Hematopoietic multipotent progenitor cell (in vitro differentiated cells): ENCODE results near the gene FARSB. TPM values are rescaled to one million over a fixed set of nuclear protein-coding genes. Genes with fewer than 3 reads are reported as not detected.
"Not testable (repeated sequence)": the region's sequence is repeated elsewhere in the genome, so short reads cannot be mapped to it uniquely, and the experiment has no call there.

Experiments used
- DNase-seq, 3 donors: peaks; one replicate each; pipeline ENCODE4 v3.0.0-alpha.2; 2011 to 2015; ENCODE audit warnings: low read depth in 2 of 3, low spot score in 2 of 3
- total RNA-seq: library from RNA; depleted of rRNA; stranded (reverse); fragments of >200 nt; gene quantifications from one replicate; pipeline ENCODE4 v1.2.3, GENCODE V29; 2012

Gene FARSB
- total RNA-seq, 1 donor = 7.0 TPM

GRCh38 chr2:222609381-222609780, 46.5 kb downstream of the FARSB start:
- DNase-seq = no peak

DNA sequence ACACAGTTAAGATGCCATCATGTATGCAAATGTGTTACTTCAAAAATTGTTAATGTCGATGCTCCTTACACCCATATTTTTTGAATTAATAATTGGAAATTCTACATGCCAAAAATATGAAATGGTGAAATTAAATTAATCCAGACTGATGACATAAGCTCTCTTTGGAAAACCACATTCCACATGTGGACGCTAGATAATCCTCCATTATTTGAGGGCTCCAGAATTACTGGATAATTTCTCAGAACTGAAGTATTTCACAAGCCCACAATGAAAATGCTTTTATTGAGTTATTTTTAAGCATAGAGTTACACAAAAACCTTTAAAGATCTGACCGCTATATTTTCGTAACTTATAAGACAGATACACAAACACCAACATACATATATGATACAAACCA, 47.8 kb downstream of the FARSB start:
- no peak for DNase-seq

GRCh38 chr2:222606306-222606705, 49.6 kb downstream of the FARSB start:
- DNase-seq = no peak

GRCh38 chr2:222604749-222605515, 51.0 kb downstream of the FARSB start:
- DNase-seq = no peak

DNA sequence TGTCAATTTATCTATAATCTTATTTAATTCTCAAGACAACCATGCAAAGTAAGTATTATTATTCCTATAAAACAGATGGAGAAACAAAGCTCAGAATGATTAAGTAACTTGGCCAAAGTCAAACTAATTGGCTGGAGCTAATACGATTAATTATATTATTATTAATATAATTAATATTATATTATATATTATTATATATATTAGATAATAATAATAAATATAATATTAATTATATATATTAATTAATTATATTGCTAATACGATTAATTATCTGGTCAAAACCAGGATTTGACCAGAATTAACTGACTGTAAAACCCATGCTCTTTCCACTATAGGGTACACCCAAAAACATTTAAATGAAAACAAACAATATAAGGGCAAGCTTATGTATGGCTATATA, 52.4 kb downstream of the FARSB start:
- DNase-seq = no peak

DNA sequence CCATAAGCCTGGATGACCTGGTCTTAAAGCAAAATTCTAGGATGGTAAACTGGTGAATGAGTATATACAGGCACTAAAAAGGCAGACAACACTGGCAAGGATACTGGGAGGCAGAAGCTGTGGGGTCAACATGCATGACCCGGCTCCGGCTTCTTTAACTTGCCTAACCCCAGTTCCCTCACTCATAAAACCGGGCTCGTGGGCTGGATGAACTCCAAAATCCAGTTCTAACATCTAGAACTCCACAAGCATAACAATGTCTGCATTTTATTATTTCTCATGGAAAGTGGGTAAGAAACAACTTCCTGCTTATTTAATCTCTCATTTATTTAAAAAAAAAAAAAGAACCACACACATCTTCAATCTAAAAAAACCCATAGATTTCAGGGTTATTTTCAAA, 57.3 kb downstream of the FARSB start:
- DNase-seq = no peak

- DNase-seq = no peak
Observed at GRCh38 chr2:222595581-222595980, 60.3 kb downstream of the FARSB start.

DNA sequence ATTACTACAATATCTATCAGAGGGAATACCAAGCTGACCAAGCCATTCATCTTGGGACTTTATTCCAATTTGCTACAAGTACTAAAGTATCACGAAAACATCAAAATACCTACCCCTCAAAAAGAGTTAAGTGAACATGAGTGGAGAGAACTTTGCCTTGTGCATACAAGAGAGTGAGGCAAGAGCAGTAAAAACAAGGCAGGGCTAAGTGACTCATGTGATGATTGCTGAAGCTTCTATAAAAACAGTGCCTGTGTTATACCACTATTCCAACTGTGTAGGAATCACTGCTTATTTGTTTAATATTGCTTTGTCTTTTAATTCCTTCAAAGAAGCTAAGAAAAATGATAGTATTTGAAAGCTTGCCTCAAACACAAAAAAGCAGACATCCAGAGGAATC, 61.2 kb downstream of the FARSB start:
- DNase-seq = no peak

GRCh38 chr2:222592176-222592575, 63.7 kb downstream of the FARSB start:
- no peak for DNase-seq

DNA sequence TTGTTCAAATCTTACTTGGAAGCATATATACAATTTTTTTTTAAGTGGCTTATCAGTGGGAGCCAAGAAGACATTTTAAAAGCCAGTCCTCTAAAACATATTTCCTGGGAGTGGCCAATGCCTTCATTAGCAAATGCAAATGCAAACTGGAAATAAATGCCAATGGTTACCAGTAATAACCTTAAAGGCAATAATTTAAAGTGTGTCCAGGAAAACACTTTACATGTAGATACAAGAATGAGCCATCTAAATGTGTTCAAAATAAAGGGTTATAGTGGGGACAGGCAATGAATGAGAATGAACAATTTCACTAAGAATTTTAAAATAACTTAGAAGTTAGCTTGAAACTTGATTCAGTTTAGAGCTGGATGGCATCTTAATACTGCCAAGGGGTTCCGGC, 64.2 kb downstream of the FARSB start:
- no peak for DNase-seq

DNA sequence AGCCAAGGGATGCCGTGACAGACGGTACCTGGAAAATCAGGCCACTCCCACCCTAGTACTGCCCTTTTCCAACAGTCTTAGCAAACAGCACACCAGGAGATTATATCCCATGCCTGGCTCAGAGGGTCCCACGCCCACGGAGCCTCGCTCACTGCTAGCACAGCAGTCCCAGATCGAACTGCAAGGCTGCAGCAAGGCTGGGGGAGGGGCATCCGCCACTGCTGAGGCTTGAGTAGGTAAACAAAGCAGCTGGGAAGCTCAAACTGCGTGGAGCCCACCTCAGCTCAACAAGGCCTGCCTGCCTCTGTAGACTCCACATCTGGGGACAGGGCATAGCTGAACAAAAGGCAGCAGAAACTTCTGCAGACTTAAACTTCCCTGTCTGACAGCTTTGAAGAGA, 71.3 kb downstream of the FARSB start:
- not testable (repeated sequence) for DNase-seq

DNA sequence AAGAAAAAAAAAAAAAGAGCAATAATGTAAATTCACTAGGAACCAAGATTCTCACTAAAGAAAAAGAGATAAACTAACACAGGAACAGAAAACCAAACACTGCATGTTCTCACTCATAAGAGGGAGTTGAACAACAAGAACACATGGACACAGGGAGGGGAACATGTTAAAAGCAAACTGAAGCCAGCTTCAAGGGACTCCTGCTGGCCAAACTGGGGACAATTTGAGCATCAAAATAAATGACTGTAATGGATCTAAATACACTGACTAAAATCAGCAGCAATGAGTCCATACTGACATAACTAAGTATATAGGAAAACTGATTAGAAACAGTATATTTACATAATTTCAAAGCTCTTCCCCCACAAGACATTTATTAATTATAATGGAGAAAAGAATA, 73.0 kb downstream of the FARSB start:
- DNase-seq = peak in 1 of 3 donors; percentile 34

DNA sequence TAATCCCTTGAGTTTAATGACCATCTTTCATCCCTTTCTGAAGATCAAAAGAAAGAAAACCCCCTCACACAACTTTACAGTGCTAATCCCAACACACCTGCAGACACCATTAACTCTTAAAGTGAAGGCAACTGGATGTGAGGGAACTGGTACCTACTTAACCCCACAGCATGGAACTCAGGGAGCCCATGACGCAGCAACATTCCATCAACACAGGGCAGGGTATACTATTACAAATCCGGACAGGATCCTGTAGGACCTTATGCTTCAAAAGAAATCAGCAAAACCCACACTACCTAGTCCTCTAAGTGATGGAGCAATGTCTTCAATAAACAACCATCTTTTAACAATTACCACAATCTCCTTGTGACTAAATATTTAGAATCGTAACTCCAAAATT, 78.6 kb downstream of the FARSB start:
- DNase-seq = no peak

GRCh38 chr2:222576171-222577081, 79.5 kb downstream of the FARSB start:
- no peak for DNase-seq

DNA sequence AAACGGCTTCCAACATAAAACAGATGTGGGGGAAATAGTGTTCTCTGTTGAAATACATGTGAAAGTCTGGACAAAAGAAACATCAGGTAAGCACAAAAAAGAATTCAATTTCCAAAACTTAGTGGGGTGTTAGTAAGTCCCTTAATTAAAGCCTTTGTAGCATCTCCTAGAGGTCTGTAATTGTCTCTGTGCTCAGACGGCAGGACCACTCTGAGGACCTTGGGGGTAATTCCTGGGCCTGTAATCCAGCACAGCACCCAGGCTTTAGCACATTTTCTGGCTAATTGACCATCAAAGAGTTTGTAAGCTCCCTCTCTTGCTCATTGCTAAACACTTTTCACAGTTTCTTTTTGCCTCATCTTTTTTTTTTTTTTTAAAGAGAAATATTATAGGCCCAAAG, 80.3 kb downstream of the FARSB start:
- DNase-seq = no peak

DNA sequence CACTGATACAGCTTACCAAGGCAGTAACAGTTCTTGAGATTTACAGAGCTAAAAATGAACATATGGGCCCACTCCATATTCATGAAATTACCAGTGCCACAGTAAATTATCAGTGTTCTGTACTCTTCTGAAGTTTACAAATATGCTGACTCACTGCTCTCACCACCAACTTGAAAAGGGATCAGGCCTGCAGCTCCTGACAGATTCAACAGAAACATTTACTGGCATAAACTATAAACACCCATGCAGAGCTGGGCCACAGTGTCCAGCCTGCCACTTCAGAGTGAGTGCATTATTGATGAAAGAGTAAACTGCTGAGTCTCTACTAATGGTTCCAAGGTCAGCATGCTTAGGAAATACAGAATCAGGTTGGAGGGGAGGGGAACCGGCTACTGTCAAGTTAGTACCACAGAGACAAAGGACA, 83.1 kb downstream of the FARSB start:
- DNase-seq = peak in 2 of 3 donors; percentile 36 to 66

DNA sequence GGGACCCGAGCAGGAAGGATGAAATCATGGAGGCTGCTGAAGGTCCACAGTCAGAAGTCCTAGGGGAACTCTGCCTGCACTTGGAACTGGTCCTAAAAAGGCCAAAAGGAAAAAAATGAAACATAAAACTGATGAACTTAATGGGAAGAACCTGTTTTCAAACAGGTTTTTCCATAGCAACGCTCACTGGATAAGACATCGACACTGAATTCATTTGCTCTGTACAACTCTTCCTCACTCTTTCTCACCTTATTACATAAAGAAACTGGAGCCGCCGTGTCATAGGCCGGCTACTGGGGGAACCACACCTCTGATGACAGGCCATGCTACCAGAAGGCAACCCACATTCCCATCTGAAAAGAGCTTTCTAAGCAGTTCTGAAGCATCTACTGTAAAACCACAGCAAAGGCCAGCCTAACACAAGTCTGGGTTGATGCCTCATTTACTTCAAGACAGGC, 83.6 kb downstream of the FARSB start:
- DNase-seq = no peak

DNA sequence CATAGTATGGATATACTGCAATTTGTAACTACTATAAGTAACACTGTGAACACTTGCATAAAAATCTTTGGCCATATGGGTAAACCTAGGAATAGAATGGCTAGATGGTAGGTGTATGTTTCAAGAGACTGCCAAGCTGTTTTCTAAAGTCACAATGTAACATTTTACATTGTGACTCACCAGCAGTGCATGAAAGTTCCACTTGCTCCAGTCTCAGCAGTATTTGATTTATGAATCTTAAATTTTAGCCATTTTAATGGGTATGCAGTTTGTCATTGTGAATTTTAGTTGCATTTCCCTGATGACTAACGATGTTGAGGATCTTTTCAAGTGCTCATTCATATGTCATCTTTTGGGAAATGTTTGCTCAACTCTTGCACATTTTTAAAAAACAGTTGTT, 86.1 kb downstream of the FARSB start:
- no peak for DNase-seq

DNA sequence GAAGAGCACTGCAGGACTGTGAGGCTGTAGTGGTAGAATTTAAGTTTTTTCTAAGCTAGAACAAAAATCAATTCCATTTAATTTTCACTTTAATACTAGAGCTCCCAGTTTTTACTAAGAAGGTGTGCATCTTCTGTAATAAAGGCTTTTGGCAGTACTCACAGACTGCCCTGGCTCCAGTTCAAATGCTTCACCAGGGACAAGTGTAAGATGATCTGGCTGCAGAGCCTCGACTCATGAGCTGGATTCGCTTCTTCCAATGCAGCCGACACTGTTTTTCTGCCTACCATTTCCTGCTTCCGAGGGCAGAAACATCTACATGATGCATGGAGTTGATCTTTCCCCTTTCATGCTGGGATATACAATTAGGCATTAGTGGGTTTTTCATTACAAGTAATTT, 87.0 kb downstream of the FARSB start:
- DNase-seq = no peak

DNA sequence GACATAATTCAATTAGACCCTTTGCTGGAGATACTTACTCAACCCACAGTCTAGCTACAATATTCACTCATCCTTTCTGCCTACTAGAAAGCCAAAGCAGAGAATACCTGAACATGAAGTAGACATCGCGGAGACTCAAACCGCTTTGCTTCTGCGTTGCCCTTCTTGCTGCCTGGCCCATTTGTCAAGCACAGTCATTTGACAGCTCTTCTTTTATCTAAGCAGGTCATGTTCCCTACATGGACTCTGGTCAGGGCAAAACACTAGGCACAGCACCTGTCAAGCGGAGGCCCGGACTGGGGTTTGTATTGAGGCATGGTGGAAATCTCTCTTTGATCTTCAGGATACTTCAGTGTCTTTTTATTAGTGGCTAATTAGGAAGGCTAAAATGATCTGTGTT, 89.7 kb downstream of the FARSB start:
- DNase-seq = no peak

GRCh38 chr2:222563936-222564335, 92.0 kb downstream of the FARSB start:
- DNase-seq = no peak
